Vagina (tissue), 2 donors: ENCODE data around the gene ZNF813. TPM values are rescaled to one million over a fixed set of nuclear protein-coding genes. Genes with fewer than 3 reads are reported as not detected.
"Not testable (repeated sequence)": the region's sequence is repeated elsewhere in the genome, so short reads cannot be mapped to it uniquely, and the experiment has no call there.

Experiments
- DNase-seq, 2 donors: peaks; one replicate each; pipeline ENCODE4 v3.0.0-alpha.2; 2017; ENCODE audit errors: extremely low spot score in 2 of 2
- H3K27ac ChIP-seq: fragments of 200-600 bp; sonication (generic); one replicate; pipeline ENCODE4 v1.5.1; 2019
- H3K27me3 ChIP-seq: fragments of 200-600 bp; sonication (generic); one replicate; pipeline ENCODE4 v1.5.1; 2019
- H3K36me3 ChIP-seq, 2 donors: fragments of 200-600 bp; sonication (generic); one replicate each; pipeline ENCODE4 v1.5.1; 2017 to 2019
- H3K4me1 ChIP-seq: fragments of 200-600 bp; sonication (generic); one replicate; pipeline ENCODE4 v1.5.1; 2019
- H3K4me3 ChIP-seq, 2 donors: fragments of 200-600 bp; sonication (generic); 1 replicate in 1 of 2; 2 replicates in 1 of 2; pipeline ENCODE4 v1.5.1; 2016 to 2019
- H3K9me3 ChIP-seq: fragments of 200-600 bp; sonication (generic); one replicate; pipeline ENCODE4 v1.5.1; 2019
- CTCF ChIP-seq, 3 experiments: fragments of 450-650 bp in 2 of 3; fragments of 200-600 bp in 1 of 3; sonication (generic) in 1 of 3; IDR thresholded peaks; one replicate each; pipeline ENCODE4 v1.5.1; 2017 to 2019; ENCODE audit warnings: antibody characterized with exemption in 3 of 3, mild to moderate bottlenecking in 2 of 3, moderate library complexity in 2 of 3
- POLR2A ChIP-seq, 2 donors: fragments of 450-650 bp; IDR thresholded peaks; one replicate each; pipeline ENCODE4 v1.6.1; 2017; ENCODE audit warnings: antibody characterized with exemption in 2 of 2, mild to moderate bottlenecking in 2 of 2, moderate library complexity in 2 of 2
- POLR2AphosphoS5 ChIP-seq, 2 donors: sonication (generic); formaldehyde crosslinking; IDR thresholded peaks; one replicate each; pipeline ENCODE4 v1.9.0; 2017; ENCODE audit warnings: antibody characterized with exemption in 2 of 2, mild to moderate bottlenecking in 2 of 2, low read depth in 1 of 2; ENCODE audit not compliant: insufficient read depth in 1 of 2
- intact Hi-C: fragments of 100-400 bp; cut with DNase I; formaldehyde crosslinking; loops from one replicate; pipeline ENCODE4 v1.15.1; 2023
- total RNA-seq: library from RNA; depleted of rRNA; stranded (reverse); fragments of >200 nt; gene quantifications from one replicate; pipeline ENCODE4 v1.2.3, GENCODE V29; 2016

ZNF813 gene
- total RNA-seq, 1 donor from 2014 or later: 4.2 TPM

GRCh38 chr19:53503671-53504364 lies 36.3 kb downstream of the ZNF813 start:
- not testable (repeated sequence) for H3K4me3 ChIP-seq, H3K27ac ChIP-seq, H3K4me1 ChIP-seq, DNase-seq, H3K27me3 ChIP-seq, H3K36me3 ChIP-seq, H3K9me3 ChIP-seq
- intact Hi-C loops: loop anchor here (10.0 kb wide), 1 partner anchor 79 kb away; no protein-coding TSS in a partner anchor

DNA sequence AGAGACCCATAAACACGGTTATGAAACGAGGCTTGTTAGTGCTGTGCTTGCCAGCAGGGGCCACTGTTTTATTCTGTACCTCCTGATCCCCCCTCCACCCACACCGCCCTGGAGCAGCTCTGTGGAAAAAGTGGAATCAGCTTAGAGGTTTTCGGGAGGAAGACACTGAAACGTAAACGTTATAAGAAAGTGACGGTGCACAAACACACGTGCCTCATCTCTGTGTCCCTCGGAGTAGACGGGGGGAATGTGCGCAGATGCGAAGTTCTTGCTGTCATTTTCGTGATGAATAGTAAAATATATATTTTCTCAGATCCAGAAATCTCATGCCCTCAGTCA lies 36.8 kb downstream of the ZNF813 start:
- DNase-seq, H3K4me1 ChIP-seq, H3K9me3 ChIP-seq, H3K27me3 ChIP-seq, H3K36me3 ChIP-seq: not testable (repeated sequence)
- peak overlapping the region; percentile 23 to 24 for H3K4me3 ChIP-seq
- peak in 1 of 3 experiments; percentile 8 for TF ChIP-seq CTCF (IDR thresholded peaks at IDR 0.05)
- intact Hi-C loops: loop anchor here (10.0 kb wide), 1 partner anchor 80 kb away; no protein-coding TSS in a partner anchor
- H3K27ac ChIP-seq: peak overlapping the region; percentile 73

- Histone ChIP-seq H3K36me3 (no peaks in the 10 kb centered on the region), H3K4me1 (no peaks in the 10 kb centered on the region), H3K4me3 (peak overlapping the region; percentile 23 to 24), H3K9me3 (no peaks in the 10 kb centered on the region), H3K27ac (peak overlapping the region; percentile 73), H3K27me3 (no peaks in the 10 kb centered on the region)
- peak in 1 of 2 donors; percentile 96 for DNase-seq
- intact Hi-C loops: loop anchor here (10.0 kb wide), 1 partner anchor 80 kb away; no protein-coding TSS in a partner anchor
- TF ChIP-seq POLR2A (IDR thresholded peaks at IDR 0.05) (no peak), POLR2AphosphoS5 (IDR thresholded peaks at IDR 0.05; ENCODE audit: insufficient read depth in 1 of 2, low read depth in 1 of 2) (peak in 1 of 2 donors; percentile 82)
These were observed 37.4 kb downstream of the ZNF813 start for GRCh38 chr19:53504885-53505284.

DNA sequence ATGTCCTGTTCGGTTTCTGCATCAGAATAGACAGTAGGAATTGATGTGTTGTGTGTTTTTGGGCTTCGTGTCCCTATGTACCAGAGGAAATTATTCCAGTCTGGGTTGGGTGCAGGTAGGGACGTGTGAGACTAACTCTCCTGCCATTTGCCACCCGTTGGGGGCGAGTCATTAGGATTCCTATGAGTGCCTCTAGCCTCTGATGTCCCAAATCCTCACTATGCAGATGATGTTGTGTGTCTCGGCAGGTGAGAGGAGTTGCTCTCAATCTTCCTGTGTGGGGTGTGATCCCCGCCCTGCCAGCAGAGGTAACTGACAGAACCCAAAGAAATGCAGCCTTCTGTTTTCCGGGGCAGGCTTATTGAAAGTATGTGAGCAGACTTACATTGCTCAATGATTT lies 39.2 kb downstream of the ZNF813 start:
- DNase-seq: no peak
- no peak overlapping the region for H3K27ac ChIP-seq
- no peaks in the 10 kb centered on the region for H3K27me3 ChIP-seq
- H3K9me3 ChIP-seq: no peaks in the 10 kb centered on the region
- H3K36me3 ChIP-seq: no peaks in the 10 kb centered on the region
- no peaks in the 10 kb centered on the region for H3K4me1 ChIP-seq
- TF ChIP-seq POLR2A (IDR thresholded peaks at IDR 0.05) (no peak), POLR2AphosphoS5 (IDR thresholded peaks at IDR 0.05; ENCODE audit: insufficient read depth in 1 of 2, low read depth in 1 of 2) (no peak), CTCF (IDR thresholded peaks at IDR 0.05) (no peak)
- intact Hi-C loops: loop anchor here (10.0 kb wide), 1 partner anchor 82 kb away; no protein-coding TSS in a partner anchor
- H3K4me3 ChIP-seq: no peak overlapping the region

- no peak for TF ChIP-seq POLR2AphosphoS5 (IDR thresholded peaks at IDR 0.05; ENCODE audit: insufficient read depth in 1 of 2, low read depth in 1 of 2)
- TF ChIP-seq CTCF (IDR thresholded peaks at IDR 0.05): no peak
- no peak for TF ChIP-seq POLR2A (IDR thresholded peaks at IDR 0.05)
- H3K9me3 ChIP-seq: no peaks in the 10 kb centered on the region
- DNase-seq: no peak
- H3K27ac ChIP-seq: no peak overlapping the region
- no peak overlapping the region for H3K4me3 ChIP-seq
- H3K36me3 ChIP-seq: no peaks in the 10 kb centered on the region
- no peaks in the 10 kb centered on the region for H3K4me1 ChIP-seq
- no peaks in the 10 kb centered on the region for H3K27me3 ChIP-seq
- intact Hi-C loops: loop anchor here (10.0 kb wide), 1 partner anchor 83 kb away; no protein-coding TSS in a partner anchor
These were observed 40.2 kb downstream of the ZNF813 start for GRCh38 chr19:53507523-53508442.
